GM18909 (cell line): ENCODE results near the gene PIP4K2A.

ENCODE experiments used
- ATAC-seq: cut with Tn5 transposase; IDR thresholded peaks from one replicate; pipeline ENCODE4 v1.9.1; 2021; ENCODE audit warnings: mild to moderate bottlenecking; ENCODE audit not compliant: unreplicated experiment, poor library complexity

Gene PIP4K2A

DNA sequence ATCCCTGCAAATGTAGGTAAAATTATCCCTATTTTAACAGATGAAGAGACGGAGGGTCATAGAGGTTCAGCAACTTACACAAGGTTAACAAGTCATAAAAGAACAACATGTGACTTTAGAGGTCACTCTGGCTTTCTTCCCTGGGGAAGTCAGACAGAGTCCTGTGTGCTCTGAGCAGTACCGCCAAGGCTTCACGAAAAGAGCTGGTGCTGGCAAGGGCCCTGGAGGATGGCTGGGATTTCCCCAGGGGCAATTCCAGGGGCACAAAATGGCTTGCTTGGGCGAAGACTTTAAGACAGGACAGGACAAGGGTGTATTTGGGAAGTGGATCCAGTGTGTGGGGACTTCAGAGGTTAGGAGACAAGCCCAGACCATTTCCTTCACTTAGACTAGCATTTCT lies 144.1 kb downstream of the PIP4K2A start:
- no peak for ATAC-seq

DNA sequence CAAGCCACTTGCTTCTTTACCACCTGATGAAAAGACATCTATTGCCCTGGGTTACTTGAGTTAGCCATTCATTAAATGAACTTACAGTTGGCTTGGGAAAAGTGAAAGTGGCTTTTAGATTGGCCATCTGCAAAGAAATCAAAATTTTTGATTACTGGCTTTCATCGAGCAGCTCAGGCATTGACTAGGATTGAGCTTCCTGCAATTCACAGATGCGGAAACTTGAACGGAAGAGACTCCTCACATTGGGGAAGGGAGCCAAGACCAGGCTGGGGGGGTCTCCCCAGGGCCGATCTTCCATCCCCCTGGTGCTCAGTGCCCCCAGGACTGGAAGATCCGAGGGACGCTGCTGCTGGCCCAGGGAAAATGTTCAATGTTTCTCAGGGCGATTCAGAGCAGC lies 145.4 kb downstream of the PIP4K2A start:
- no peak for ATAC-seq

DNA sequence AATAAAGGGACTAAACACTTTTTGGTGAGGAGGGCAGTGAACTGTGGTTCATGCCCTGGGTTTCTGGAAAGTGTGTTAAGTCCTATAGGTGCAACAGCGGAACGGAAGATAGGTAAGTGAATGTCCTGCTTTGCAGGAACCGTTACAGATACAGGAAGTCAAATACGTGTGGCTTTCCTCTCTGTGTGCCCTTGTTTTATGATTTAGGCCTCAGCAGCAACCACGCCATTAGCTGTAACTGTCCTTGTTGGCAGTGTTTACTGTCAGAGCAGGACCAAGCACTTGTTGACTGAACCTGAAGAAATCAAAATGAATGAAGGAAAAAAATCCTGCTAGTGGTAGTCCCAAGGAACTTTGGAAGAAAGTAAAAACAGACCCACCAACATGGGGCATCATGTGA lies 150.3 kb downstream of the PIP4K2A start:
- no peak for ATAC-seq

DNA sequence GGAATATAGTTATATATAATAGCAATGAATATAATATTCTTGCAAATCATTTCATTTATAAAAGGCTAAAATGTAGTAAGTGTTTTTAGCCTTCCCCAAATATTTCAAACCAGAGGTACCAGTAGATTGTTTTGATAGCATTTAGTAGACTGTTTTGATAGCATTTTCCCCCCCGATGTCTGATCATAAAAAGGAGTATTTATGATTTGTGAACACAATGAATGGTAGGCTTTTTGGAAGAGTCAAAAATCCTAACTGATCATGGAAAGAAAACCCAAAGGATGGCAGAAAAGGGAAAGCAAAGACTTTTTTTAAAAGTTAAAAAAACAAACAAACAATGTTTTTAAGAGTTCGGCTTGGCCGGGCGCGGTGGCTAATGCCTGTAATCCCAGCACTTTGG lies 152.5 kb downstream of the PIP4K2A start:
- no peak for ATAC-seq

DNA sequence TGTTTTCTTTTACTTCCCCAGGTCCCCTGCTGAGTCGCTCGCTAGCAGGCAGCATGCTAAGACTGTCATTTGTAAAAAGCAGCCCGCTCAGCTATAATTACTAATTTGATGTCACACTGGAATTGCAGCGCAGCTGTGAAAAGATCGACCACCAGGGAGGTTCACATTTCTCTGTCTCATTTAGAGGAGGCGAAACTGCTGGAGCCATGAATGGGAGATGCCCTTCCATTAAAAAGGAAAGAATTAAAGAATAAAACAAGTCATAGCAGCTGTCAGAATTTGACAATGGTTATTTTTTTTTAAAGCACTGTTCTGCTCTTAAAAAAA lies 153.5 kb downstream of the PIP4K2A start:
- no peak for ATAC-seq

DNA sequence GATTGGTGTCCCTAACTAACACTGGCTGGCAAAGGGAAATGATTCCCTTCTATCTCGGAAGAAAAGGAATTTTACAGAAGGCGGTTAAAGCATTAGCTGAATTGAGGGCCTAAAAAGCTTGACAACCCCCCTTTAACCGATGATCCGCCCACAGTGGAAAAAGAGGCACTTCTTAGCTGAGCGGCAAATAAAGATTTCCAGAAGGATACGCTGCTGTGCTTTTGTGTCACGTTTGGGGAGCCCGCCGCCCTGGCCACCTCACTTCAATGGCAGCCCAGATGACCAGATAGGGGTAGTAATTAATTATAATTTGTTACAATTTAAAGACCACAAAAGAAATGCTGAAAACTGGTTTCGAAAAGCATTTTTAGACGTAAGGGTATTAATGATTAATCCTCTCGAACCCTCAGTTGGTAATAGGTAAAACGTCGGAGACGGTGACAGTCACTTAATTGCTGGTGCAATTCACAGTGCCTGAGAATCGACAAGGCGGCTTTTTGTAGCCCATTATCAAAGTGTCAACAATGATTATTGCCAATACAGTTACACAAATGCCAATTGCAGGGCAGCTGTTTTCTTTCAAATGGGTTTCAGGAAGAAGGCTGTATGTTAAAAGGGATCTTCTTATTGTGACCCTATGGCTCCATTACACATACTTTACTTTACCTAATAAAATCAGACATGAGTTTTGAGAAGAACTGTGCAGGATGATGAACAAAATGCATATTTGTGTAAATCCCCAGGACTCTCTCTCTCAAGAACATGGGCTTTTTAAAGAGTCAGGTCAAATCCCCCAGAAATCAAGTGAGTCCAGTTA lies 154.1 kb downstream of the PIP4K2A start:
- ATAC-seq: no peak

DNA sequence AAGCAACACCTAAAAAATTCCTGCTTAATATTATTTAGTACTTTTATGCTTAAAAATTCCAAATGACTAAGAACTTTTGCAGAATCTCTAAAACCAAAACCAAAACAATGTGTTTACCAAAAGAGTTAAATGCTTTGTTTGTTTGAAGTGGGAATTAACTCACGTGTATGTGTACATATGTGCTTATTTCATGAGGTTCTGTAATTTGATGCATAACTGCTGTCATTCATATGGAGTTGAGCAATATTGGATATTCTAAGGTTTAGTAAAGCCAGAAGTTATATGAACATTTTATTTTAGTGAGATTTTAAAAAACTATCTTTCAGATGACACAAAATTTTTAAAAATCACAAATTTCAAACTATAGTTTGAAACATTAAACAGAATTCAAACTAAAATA lies 157.1 kb downstream of the PIP4K2A start:
- no peak for ATAC-seq

DNA sequence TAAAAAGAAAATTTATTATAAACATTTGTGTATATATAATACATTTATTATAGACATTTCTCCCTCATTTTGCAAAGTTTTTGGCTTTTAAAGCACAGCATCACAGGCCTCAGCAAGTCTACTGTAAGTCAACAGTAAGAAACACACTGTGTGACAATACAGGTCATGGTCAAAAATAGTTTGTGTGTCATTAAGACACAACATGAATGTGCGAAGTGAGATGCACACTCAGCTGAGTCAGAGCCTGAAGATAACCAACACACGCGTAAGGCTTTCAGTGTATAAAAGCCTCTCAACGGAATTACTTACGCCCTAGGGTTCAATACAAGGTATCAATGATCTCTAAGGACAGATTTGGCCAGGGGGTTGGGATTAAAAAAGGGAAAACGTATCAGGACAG lies 157.6 kb downstream of the PIP4K2A start:
- no peak for ATAC-seq

DNA sequence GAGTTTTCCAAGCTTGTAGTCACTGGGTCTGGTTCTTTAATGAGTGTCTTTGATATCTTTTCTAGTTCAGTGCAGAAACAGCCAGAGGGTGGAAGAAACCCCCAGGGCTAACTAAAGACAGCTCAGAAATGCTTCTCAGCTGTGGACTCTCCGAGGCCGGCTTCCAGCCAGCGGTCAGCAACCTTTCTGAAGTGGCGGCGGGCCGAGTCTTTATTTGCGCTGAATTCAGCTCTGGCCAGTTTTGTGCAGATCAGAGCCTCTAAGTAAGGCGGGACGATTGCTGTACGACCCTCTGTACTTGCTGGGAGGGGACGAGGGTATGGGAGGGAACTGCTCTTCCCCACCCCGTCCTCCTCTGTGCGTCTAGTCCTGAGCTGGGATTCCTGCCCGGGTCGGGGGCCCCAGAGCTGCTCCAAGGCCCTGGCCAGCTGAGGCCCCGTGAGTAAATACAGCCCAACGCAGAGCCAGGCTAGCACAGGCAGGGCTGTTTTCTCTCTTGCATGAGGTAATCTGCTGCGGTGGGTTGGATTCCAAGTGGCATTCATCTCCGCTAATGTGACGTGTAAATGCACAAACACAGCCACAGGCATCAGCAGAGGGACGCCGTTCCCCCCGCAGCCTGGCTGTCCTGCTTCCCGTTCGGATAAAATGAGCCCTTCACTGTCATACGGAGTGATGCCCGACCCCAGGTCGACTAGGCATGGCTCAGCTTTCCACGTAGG lies 159.8 kb downstream of the PIP4K2A start:
- ATAC-seq: no peak

DNA sequence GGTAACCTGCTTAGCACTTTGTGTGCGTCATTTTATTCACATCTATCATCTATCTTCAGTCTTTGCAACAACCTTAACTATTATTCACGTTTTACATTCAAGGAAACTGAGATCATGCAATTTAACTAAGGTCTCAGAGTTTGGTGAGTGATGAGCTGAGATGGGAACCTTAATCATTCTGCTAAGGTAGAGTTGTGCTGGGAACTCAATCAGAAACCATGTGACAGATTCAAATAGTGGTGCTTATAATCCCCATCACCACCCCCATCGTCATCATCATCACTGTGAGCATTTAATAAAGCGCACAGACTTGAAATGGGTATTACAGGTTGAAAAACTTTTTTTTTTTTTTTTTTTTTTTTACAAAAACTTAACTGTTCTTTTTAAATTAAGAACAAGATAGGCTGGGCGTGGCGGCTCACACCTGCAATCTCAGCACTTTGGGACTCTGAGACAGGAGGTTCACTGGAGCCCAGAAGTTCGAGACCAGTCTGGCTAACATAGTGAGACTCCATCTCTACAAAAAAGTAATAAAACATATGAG lies 160.9 kb downstream of the PIP4K2A start:
- no peak for ATAC-seq

DNA sequence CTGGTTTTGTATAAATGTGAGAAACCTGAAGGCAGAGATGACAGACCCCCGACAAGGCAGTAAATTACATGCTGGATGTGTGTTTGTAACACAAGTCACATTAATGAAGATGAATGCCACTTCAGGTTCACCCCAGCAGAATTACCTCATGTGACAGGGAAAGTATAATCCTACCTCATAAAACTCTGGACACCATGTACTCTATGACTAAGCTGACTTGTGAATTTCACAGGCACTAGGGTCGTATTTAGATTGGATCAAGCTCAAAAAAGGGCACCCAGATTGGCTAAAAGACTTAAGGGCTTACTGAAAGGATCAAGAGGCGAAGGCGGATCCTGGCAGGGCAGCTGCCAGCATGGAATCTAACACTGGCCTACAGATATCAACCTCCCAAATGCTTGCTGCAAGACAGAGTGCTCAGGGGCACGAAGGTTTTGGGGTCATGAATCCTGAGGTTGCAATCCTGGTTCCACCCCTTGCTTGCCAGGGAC lies 161.4 kb downstream of the PIP4K2A start:
- ATAC-seq: no peak

DNA sequence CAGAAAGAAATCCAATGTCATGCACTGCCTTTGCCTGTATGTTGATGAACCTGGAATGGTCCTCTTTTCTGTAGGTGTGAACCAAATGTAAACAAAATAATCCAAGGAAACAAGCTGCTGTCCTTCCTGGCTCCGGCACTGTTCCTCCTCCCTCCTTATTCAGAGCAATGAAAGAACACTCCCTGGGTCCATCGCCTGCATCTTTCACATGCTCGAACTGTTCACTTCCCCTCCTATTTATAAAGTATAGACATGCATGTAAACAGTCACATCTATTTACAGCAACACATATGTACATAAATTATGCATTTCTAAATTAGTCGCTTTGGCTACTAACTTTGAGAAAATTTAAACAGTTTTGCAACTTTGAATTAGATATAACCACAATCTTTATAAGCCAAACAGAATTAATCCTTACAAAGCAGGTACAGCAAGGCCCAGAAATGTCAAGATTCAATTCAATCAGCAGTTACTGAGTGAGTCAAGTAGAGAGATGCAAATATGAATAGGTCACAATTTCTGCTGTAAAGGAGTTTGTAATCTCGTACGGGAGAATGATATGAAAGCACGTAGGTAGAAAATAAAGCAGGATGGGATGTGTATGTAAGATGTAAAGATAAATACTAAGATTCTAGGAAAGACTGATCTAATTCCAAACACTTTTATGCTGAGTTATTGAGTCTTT lies 162.6 kb downstream of the PIP4K2A start:
- ATAC-seq: no peak

DNA sequence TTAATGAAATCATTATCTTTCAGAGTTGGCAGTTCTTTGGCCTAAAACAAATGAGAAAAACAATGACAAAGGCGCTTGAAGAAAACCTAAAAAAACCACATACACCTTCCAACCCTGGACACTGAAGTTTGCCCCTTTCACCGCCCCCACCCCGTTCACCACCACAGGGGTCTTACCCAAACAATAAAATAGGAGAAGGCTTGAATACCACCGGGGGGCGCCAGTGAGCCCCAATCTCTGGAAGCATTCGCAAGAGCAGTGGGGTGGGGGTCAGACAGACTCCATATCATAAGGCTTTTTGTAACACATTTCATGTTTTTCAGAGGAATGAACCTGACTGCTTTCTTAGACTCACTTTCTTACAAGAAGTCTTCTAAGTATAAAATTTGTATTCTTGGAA lies 163.6 kb downstream of the PIP4K2A start:
- no peak for ATAC-seq

DNA sequence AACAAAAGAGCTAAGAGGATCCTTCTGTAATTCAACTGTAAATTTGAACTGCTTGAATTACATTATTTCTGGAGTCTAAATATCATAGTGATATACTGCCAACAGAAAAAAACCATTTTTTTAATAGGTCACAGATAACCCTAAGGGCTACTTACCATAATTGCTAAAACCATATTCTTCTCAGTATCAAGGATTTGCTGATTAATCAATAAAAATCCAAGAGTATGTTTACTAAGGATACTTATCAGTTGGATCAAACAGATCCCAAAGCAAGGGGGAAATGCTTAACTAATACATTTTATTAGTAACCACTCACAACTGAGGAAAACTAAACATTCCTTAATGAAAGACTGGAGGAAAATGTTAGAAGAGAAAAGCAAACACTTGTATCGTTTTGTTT lies 166.0 kb downstream of the PIP4K2A start:
- ATAC-seq: no peak

DNA sequence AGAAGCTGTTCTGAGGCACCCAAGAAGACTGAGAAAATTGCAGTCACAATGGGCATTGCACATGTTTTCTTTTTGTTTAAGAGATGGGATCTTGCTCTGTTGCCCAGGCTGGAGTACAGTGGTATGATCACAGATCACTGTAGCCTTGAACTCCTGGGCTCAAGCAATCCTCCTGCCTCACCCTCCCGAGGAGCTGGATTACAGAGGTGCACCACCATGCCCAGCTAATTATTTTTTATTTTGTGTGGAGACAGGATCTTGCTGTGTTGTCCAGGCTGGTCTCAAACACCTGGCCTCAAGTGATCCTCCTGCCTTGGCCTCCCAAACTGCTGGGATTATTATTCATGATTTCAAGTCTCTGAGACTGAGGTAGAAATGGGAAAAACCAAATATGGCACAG lies 168.7 kb downstream of the PIP4K2A start:
- ATAC-seq: no peak

DNA sequence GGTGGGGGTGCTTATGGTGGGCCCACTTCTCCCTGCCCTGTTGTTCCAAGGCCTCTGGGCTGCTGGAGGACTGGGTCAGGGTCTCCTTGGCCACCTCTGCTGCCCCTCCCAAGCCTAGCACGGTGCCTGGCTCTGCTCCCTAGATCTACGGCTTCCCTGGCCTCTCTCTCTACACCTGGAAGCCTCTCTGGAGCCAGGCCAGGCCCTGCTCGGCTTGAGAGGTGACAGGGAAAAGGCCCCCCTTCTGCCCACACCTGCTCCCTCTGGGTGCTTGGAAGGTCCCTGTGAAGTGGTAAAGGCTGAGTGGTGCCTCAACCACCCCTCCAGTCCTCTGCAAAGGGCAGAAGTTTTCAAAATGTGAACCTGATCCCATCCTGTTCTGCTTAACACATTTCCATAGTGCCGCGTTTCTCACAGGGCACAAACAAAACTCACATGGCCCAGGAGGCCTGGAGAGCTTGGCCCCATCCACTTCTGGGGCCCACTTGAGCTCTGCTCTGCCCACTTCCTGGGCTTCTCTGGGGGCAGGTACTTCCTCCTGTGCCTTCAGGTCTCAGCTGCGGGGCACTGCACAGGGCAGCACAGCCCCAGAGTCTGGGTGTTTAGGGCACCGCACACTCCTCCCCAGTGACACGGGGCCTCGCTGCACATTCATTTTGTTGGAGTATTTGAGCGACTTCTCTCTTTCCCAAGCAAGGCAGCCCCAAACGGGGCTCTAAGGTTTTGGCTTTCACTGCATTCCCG lies 169.9 kb downstream of the PIP4K2A start:
- no peak for ATAC-seq

DNA sequence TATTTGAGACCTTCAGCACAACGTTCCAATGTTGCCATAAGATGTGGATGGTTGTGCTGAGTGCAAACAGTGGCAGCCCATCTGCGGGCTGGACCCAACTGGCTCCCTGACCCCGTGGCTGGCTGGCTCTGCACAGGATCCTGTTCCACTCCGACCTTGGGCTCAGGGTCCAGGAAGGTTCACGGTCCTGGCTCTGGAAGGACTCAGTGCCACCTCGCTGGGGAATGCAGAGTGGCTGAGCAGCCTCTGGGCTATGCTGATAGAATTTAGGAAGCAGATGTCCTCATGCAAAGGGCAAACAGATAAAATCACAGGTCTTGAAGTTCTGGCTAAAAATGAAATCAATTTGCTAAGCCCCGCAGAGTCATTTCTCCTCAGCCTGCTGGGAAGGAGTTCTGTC lies 171.6 kb downstream of the PIP4K2A start:
- ATAC-seq: no peak

DNA sequence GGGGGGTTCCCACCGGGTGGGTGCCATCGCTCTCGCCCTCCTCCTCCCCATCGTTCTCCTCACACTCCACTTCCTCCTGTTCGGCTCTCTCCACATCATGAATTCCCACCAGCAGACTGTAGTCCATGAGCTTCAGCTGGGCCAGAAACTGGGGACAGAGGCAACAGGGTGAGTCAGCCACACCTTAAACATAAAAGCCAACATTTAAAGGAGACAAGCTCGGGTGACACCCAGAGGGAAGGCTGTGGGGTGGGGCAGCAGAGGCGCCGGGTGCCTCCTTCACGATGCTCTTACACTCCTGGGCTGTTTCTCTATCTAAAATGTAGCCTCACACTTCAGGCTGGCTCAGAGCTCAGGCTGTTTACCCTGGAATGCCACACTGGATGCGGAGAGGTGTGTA lies 172.5 kb downstream of the PIP4K2A start:
- ATAC-seq: no peak

DNA sequence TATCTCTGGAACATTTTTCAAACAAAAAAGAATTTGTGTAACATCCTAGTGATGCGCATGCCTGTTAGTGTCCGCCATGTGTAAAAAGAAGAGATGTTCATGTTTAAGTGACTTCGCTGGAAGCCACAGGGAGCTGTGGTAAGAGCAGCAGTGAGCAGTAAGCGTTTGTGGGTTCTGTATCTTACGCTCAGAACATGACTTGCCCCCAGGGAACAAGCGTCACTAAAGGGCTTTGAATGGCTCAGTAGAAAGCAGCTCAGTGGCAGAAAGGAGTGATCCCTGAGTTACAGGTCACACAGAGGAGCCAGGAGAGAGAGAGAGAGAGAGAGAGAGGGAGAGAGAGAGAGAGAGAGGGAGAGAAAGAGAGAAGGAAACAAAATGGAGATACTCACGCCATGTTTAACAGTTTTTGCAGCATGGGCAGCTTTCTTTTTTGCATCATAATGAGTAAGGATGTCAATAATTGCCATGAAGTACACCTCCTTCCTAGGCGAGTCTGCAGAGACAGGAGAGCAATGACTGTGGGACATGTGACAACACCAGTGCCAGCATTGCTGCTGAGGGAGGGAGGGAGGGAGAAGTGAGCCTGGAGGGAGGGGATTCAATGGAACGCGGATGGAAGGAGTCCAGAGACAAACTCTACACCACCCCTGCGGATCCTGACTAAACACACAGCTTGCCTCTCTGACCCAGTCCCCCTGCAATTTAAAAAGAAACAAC lies 174.6 kb downstream of the PIP4K2A start:
- no peak for ATAC-seq

DNA sequence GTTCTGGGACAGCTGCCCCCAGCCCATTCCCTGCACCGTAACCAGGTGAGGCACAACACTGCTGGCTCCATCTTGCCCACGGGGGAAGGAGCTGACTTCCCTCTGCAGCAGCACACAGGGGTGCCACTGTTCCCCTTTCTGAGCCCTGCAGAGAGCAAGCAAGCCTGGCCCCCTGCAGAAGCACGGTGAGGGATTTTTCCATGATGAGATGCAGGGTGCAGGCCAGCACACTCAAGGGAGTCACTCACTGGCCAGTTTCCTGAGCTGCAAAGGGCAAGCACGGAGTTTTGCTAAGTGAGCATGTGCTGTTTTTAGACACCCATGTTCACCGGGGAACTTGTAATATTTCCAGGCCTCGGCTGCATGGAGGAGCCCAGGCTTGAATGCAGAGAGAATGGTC lies 176.6 kb downstream of the PIP4K2A start:
- ATAC-seq: no peak
